Gastroesophageal sphincter (tissue), 3 donors: Measurements from ENCODE around the gene COG4.

Source experiments
- CTCF ChIP-seq, 4 experiments: fragments of 200-600 bp in 2 of 4; fragments of 450-650 bp in 2 of 4; sonication (generic) in 1 of 4; IDR thresholded peaks; one replicate each; pipeline ENCODE4 v1.5.1; 2017 to 2019; ENCODE audit warnings: antibody characterized with exemption in 4 of 4, mild to moderate bottlenecking in 2 of 4, moderate library complexity in 2 of 4
- EP300 ChIP-seq: sonication (generic); formaldehyde crosslinking; IDR thresholded peaks from one replicate; pipeline ENCODE4 v1.6.1; 2017; ENCODE audit warnings: antibody characterized with exemption, mild to moderate bottlenecking
- POLR2A ChIP-seq, 2 donors: fragments of 450-650 bp; IDR thresholded peaks; one replicate each; pipeline ENCODE4 v1.6.1; 2017; ENCODE audit warnings: antibody characterized with exemption in 2 of 2, mild to moderate bottlenecking in 2 of 2, moderate library complexity in 1 of 2

- TF ChIP-seq POLR2A (IDR thresholded peaks at IDR 0.05) (no peak), CTCF (IDR thresholded peaks at IDR 0.05) (no peak), EP300 (no peak)
These were observed 29.1 kb downstream of the COG4 start for GRCh38 chr16:70494202-70494770.
